GM11168 (cell line): ENCODE data around the gene B4GALT1.
"Not testable (repeated sequence)": the region's sequence is repeated elsewhere in the genome, so short reads cannot be mapped to it uniquely, and the experiment has no call there.

Experiments used
- in situ Hi-C: fragments of 300-500 bp; cut with MboI; formaldehyde crosslinking; loops from one replicate; pipeline ENCODE4 v1.12.0; 2022; ENCODE audit warnings: low sequenced_read_pairs; ENCODE audit not compliant: unreplicated experiment

B4GALT1 gene

DNA sequence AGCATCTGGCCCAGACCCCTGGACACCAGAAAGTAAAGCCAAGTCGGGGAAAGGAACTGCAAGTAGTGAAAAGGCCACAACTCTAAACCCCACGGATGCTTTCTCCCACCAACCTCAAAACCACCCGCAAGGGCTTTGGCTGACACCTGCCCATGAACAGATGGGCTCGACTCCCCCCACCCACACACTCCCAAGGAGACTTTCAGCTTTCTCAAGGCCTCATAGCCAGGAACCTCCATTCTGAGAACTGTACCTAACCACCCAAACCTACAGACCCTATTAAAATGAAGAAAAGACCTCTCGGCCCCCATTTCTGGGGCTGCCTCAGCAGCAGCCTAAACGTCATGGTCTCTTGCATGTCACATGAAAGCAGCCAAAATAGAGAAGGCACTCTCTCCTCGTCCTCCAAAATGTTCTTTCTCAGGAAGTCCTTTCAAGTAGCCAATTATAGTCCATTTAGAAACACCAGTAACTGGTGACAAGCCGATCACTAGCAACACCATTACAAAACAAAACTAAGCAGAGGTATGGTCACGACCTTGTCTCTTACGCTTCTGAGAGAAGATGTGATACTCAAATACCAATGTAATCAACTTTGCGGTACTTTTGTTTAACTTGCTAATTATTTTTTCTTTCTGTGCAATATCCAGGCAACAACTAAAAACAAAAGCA is 2.9 kb downstream of the B4GALT1 start:
- in situ Hi-C loops = no loop called here

DNA sequence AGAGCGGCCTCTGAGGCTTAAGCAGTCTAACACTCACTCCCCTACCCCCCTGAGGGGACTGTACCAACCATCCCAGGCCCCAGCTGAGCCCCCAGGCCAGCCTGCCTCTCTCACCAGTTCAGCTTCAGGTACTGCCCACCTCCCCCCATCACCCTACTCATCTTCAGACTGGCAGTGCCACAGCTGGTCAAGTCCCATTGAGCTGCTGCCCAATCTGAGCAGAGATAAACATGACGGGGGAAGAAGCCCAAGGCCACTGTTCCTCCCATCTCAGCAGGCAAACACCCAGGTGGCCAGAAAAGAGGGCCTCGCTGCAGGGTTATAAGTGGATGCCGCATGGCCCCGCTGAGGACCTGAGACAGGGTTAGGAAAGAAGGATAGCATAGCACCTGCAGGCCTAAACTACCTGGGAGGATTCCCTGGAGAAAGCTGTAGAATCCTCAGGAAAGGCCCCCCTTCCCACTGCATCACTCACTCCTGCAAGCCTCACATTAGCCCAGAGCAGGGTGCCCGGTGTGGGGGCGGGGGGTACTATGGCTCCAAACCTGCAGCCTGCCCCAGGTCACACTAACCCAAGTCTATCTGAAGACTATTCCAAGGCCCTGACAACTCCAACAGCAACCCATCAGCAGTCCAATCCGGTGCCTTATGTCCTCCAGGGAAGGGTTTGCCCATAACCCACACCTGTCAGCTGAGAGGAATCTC is 3.6 kb downstream of the B4GALT1 start:
- in situ Hi-C loops = no loop called here

DNA sequence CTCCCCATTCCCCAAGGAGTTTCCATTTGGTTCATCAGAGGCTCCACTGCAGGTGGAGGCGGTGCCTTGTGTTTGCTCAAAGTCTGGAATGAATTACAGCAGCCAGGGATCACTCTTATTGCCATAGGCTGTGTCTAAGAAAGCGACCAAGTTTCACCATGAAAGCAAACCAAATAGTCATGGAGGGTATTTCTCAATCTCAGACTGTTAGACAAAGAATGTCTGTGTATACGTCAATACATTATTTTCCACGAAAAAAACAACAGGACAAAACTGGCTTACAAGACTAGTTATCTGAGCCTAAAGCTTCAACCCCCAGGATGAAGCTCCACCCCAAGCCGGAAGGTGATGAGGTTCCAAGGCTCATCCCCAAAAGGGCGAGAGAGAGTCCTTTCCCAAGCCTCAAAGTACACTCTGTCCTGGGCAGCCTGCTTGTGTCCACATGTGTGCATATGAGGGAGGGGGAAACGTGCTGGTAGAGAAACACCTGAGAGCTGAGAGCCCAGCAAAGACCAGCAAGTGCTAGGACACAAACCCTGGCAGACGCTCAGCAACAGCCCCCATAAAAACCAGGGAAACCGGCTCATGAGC is 4.3 kb downstream of the B4GALT1 start:
- in situ Hi-C loops = no loop called here

DNA sequence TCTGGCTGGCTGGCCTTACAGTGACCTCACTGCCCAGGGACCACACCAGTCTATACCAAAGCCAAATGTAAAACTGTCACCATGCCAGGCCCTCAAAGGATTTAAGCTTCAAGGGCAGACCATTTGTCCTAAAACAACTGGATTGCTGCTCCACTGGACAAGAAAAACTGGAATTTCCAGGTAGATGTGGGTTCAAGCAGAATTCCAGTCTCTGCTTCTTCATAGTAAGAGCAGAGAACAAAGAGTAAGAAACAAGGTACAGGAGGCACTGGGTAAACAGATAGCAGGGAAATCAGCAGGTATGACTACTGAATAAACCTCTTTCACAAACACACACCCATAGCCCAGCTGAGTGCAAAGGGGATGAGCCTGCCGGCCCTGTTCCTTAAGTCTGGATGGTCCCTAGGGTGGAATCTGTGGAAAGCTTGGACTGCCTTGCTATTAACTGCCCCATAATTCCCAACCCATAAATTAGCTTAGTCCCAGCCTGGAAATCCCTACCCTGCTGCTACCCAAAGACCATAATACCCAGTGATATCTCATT is 5.5 kb downstream of the B4GALT1 start:
- in situ Hi-C loops = no loop called here

DNA sequence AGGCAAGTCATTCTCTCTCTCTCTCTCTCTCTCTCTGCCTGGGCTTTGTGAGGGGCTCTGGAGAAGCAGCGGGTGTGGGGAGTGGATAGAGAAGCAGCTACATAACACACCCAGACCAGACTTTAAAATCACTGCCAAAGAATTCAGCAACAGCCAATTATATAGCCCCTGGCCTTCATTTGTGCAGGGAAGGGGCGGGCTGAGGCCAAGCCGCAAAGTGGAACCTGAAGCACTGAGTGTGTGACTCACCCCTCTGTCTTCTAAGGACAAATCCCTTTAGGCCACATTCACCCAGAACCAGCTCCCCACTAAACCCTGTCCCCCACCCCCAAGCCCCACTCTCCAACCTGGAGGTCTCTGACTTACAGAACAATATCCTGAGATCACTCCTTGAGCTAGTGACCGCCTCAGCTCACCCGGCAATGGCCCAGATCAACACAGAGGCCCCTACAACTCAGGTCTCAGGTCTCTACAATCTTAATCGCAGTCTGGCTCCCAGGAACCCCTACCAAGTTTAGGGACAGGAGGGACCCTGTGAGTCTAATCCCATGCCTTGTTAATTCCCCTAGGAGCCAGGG is 6.0 kb downstream of the B4GALT1 start:
- in situ Hi-C loops = no loop called here

DNA sequence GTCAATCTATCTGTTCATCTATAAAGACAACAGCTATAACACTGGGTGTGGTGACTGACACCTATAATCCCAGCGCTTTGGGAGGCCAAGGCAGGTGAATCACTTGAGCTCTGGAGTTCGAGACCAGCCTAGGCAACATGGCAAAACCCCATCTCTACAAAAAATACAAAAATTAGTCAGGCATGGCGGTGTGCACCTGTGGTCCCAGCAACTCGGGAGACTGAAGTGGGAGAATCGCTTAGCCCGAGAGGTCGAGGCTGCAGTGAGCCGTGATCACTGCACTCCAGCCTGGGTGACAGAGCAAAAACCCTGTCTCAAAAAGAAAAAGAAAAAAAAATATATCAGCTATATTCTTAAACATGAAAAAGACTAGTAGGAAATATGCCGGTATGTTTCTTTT is 6.7 kb downstream of the B4GALT1 start:
- in situ Hi-C loops = not testable (repeated sequence)

DNA sequence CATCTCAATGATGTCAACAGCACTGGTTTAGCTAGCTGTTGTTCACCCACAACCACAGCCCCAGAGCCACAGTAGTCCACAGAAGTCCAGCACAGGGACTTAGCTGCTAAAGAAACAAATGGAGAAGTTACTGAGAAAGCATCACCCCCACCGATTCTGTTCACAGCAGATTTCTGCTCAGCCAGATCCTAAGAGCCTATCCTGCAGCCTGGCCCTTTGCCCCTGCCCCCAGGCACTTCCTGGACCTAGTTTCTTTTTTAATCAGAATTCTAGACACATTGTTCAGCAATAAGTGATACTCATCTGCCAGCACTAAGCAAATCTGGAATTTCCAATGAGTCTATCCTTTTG is 7.4 kb downstream of the B4GALT1 start:
- in situ Hi-C loops = no loop called here

DNA sequence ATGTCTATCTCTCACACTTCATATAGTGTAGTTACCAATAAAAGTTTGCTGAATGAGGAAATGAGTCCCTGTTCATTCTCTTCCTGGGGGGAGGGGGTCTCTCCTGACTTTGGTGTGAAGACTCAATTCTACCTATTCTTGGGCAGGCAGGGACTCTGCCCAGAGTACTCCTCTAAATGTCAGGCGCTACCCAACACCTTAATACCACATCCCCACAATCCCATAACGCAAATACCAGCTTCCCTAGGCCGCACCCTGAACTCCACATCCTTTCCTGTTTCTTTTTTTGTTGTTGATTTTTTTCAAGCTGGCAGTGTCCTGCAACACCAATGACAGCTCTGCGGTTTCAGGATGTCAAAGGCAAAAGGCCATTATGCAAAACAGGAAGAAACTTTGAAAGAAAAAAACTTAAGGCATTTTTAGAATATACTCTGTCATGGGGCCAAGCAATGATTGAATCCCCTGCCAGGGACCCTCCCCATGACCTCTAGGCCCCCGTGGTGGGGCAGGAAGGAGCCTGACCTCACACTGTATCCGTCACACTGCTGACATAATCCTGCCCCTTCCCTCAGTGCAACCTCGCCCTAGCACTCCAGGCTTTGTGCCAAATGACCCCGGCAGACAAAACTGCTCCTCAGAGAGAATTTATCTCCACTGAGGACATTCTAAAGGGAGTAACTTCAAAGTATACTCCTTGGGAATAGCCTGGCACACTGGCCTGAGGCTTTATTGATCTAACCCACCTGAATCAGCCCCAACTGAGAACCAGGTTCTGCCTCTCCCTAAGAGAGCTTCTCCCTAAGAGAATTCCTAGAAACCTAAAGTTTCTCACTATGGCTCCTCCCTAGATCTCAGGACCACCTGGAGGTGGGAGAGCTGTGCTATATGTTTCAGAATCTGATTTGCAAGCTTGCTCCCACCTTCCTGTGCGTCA is 8.0 kb downstream of the B4GALT1 start:
- in situ Hi-C loops = no loop called here

DNA sequence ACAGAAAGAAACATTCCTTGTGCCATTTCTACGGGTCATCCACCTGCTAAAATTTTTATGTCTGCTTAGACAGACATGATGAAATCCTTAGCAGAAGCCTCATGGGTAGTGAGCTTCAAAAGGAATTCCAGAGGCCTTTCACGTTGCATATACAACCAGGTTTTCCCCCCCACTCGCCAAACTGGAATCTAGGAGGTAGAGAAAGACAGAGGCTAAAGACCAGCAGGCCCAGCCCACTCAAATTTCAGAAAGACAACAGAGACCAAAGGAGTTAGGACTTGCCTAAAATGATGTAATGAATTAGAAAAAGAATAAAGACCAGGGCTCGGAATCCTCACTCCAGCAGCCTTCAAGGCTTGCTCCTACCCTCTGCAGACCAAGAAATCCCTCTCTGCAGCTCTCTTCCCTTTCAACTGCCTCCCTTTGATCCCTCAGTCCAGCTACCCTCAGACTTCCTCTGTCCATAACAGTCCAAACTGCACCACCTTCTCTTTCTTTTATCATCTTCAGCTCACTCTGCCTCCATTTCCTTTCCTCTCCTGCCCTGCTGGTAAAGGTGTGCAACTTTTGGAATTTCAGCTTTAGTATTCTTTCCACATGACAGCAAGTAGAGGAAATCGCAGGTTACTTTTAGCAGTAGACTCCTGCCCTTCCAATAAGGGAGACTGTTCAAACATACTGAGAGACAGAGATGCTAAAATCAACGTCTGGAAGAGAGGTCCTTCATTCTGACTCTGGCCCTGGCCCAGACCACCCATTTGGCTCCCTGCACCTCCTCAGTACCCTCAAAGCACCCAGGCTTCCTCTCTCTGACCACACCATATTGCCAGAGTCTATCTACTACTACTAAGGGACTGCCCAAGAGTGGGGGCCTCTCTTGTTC is 8.9 kb downstream of the B4GALT1 start:
- in situ Hi-C loops = no loop called here

DNA sequence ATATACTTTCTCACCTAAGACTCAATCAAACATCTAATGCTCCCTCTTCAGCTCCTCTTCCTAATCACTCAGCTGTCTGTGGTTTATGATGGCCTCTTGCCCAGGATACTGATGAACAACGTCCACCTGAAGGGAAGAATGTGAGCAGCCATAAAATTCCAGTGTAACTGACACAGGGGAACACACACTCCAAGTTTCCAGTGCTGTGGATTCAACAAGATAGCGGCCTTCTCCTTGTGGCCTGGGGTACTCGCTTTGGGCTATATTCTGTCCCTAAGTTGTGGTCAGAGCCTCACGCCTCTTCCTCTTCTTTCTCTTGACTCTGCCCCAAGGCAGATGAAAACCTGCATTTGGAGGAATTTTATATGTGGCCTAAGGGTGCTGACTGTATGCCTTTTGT is 11.7 kb downstream of the B4GALT1 start:
- in situ Hi-C loops = no loop called here

DNA sequence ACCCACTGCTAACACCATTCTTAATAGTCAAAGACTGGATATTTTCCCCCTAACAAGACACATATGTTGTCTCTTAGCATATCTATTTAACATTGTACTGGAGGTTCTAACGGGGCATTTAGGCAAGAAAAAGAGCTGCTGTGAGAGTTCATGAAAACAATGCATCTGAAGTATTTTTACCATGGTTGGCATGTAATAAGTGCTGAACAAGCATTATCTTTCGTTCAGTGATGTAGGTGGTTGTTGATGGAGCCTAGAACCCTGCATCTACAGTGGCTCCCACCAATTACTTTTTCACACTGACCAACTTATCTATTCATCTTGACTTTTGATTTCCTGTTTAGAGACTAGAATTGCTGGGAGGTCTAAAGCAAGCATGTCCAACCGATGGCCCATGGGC is 12.8 kb downstream of the B4GALT1 start:
- in situ Hi-C loops = no loop called here

DNA sequence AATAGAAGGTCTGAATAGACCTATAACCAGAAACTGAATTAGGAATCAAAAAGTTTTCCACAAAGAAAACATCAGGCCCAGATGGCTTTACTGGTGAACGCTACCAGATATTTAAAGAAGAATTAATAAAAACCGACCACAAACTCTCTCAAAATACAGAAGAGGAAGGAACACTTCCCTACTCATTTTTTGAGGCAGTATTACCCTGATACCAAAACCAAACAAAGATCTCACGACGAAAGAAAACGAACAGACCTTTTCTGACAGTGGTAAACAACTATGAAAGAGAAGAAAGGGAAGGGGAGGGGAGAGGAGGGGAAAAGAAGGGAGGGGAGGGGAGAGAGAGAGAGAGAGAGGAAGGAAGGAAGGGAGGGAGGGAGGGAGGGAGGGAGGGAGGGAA is 13.5 kb downstream of the B4GALT1 start:
- in situ Hi-C loops = no loop called here

DNA sequence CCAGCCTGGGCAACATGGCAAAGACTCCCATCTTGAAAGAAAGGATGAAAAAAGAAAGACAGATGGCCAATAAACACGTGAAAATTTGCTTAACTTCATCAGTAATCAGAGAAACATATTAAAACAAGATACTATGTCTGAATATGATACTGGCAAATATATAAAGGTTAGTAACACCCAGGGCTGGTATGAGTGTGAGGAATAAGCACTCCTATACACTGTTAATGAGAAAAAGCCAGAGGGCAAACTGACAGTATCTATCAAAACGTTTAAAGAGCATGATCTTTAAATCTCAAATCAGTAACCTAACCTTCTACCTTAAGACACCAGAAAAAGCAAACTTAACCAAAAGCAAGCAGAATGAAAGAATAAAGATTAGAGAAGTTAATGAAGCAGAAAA is 14.1 kb downstream of the B4GALT1 start:
- in situ Hi-C loops = no loop called here

DNA sequence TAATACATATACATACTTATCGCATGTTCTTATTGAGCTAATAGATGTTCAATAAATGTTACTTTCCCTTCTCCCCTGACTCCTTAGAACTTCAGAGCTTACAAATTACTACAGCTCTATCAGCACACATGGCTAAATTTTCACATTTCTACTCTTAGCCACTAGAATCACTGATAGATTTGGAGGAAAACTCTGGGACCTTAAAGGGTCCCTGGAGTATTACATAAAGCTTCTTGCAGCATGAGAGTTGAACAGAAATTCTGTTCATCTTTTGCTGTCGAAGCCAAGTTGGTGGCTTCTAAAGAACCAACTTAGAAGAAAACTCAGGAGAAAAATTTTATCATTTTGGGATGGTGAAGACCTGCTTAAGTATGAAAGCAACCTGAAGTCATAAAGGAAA is 15.5 kb downstream of the B4GALT1 start:
- in situ Hi-C loops = no loop called here

DNA sequence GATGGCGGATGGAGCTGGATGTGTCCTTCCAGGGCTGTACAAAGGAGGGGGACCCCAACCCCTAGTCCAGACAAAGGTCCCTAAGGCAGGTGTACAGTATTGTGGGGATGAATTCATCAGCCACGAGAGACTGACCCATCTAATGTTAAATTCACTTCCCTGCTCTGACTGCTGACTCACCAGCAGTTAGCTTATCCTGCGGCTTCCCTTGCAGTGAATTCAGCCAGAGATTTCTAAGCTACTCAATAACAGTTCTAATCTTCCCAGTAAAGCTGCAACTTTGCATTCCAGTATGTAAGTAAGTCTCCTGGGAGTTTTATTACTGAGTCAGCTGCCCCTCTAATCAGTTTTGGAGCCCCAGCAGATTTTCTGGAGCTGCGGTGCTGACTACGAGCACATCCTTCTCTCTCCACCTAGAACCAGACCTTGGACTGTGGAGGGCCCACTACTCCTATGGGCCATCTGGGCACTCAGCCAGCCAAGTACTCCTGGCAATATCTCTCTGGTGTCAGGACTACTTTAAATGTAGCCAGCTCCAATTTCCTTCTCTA is 16.1 kb downstream of the B4GALT1 start:
- in situ Hi-C loops = no loop called here

DNA sequence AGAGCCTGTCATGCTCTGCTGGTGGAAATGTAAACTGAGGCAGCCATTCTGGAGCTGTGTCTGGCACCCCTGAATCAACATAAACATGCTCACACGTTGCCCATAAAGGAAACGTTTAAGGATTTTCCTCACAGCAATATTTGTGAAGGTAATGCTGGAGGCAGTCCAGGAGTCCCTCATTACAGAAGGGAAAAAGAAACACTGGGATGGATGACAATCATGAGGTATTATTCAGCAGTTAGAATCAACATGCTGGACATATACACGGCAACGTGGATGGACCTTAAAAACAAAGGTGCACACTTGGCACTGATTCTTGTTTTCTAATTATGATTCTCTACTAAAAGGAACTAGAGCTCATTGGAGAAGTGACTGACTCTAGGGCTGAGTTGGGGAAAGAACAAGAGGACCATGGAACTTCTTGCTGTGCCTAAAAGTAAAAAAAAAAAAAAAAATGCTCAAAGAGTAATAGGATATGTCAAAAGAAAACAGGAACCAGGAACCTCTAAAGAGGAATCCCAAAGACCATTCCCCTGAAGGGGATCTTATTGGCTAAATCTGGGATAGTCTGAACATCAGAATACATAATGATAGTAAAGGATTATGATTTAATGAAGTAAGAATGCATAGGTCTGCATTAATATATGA is 18.6 kb downstream of the B4GALT1 start:
- in situ Hi-C loops = no loop called here

DNA sequence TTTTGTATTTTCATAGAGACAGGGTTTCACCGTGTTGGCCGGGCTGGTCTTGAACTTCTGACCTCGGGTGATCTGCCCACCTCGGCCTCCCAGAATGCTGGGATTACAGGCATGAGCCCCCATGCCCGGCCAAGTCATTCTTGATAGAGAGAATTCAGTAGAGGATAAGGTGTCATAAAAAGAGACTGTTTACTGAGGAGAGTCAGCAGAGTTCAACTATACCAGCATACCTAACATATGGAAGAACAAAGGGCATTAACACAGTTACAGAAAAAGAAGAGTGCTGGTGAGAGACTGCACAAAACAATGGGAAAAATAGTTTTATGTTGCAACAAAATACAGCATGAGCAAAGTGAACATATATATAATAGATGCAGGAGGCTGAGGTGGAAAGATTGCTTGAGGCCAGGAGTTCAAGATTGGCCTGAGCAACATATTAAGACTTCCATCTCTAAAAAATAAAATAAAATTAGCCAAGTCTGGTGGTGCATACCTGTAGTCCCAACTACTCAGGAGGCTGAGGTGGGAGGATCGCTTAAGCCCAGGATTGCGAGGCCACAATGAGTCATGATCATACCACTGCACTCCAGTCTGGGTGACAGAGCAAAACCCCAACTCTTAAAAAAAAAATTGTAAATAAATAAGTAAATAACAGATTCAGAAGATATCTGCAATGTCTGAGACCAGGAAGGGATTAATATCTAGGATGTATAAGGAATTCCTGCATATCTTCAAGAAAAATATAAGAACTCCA is 19.5 kb downstream of the B4GALT1 start:
- in situ Hi-C loops = no loop called here

DNA sequence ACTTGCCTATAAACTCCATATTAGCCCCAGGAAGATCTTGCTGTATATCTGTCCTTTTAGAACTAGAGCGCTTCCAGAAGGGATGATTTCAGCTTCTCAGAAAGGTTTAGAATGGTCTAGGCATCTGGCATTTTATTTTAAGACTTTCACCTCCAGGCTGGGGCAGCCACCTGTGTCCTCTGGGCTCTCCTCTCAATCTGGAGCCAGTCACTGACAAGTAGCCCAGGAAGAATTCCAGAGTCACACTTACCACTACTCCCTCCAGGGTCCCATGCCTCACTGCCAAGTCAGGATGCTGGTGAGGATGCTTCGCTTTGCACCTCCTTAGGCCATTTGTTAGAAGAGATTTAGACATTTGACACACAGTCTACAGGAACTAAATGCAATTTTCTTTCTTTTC is 20.8 kb downstream of the B4GALT1 start:
- in situ Hi-C loops = no loop called here
